Spleen (tissue), 11 donors: ENCODE results near the gene HAUS3. TPM values are rescaled to one million over a fixed set of nuclear protein-coding genes. Genes with fewer than 3 reads are reported as not detected.
A peak's percentile ranks its signal among the peaks of the same experiment; 100 is the strongest.

Source experiments
- DNase-seq: peaks from one replicate; pipeline ENCODE4 v3.0.0-alpha.2; 2020
- H3K27ac ChIP-seq, 8 donors: fragments of 200-600 bp; sonication (generic) in 7 of 8; 1 replicate in 4 of 8; 2 replicates in 4 of 8; pipeline versions ENCODE4 v1.5.0 to v1.8.0; 2016 to 2021; ENCODE audit warnings: inconsistent platforms in 4 of 8, mild to moderate bottlenecking in 4 of 8, moderate library complexity in 1 of 8
- H3K27me3 ChIP-seq, 7 donors: fragments of 200-600 bp; sonication (generic) in 6 of 7; replicated peaks in 1 of 7; 1 replicate in 4 of 7; 2 replicates in 3 of 7; pipeline versions ENCODE4 v1.5.0 to v1.8.0; 2016 to 2021; ENCODE audit warnings: inconsistent platforms in 3 of 7, mild to moderate bottlenecking in 1 of 7
- H3K36me3 ChIP-seq, 6 donors: fragments of 200-600 bp; sonication (generic) in 5 of 6; 1 replicate in 4 of 6; 2 replicates in 2 of 6; pipeline versions ENCODE4 v1.5.0 to v1.8.0; 2016 to 2021; ENCODE audit warnings: inconsistent platforms in 2 of 6
- H3K4me1 ChIP-seq, 6 donors: fragments of 200-600 bp; sonication (generic) in 5 of 6; 1 replicate in 3 of 6; 2 replicates in 3 of 6; pipeline versions ENCODE4 v1.5.0 to v1.8.0; 2016 to 2021; ENCODE audit warnings: inconsistent platforms in 3 of 6
- H3K4me3 ChIP-seq, 8 donors: fragments of 200-600 bp; sonication (generic) in 7 of 8; 1 replicate in 4 of 8; 2 replicates in 4 of 8; pipeline versions ENCODE4 v1.5.0 to v1.8.0; 2016 to 2021; ENCODE audit warnings: inconsistent platforms in 4 of 8, mild to moderate bottlenecking in 4 of 8, moderate library complexity in 2 of 8
- H3K9me3 ChIP-seq, 8 donors: fragments of 200-600 bp; sonication (generic) in 7 of 8; 1 replicate in 4 of 8; 2 replicates in 4 of 8; pipeline versions ENCODE4 v1.5.0 to v1.8.0; 2016 to 2021; ENCODE audit warnings: inconsistent platforms in 4 of 8
- POLR2A ChIP-seq, 3 donors: fragments of 450-650 bp; IDR thresholded peaks; one replicate each; pipeline ENCODE4 v1.5.1; 2017; ENCODE audit warnings: antibody characterized with exemption in 3 of 3, mild to moderate bottlenecking in 1 of 3
- POLR2AphosphoS5 ChIP-seq, 3 donors: sonication (generic); formaldehyde crosslinking; IDR thresholded peaks; one replicate each; pipeline ENCODE4 v1.5.1; 2017; ENCODE audit warnings: antibody characterized with exemption in 3 of 3
- WGBS, 5 donors: extraction: QIAGEN DNeasy Blood & Tissue Kit in 3 of 5; methylation state at CpG; one replicate each; pipeline versions ENCODE4 v1.1.5 to v1.1.7; 2013 to 2018; 5-methylcytosine and 5-hydroxymethylcytosine counted together
- intact Hi-C: fragments of 100-400 bp; cut with DNase I; formaldehyde crosslinking; loops from one replicate; pipeline ENCODE4 v1.15.0; 2023; ENCODE audit warnings: low total_unique reads
- polyA plus RNA-seq, 3 donors: library from polyadenylated mRNA; stranded (reverse); fragments of 200-250 nt; gene quantifications; one replicate each; pipeline ENCODE4 v1.2.1, GENCODE V29; 2013
- total RNA-seq, 7 donors: library from RNA; depleted of rRNA in 3 of 7; stranded (reverse); fragments of >200 nt in 3 of 7; fragmentation: NEBNext Ultra II Directional in 4 of 7; extraction: Animal tissue kit (Norgen Biotek cat#: 25700) in 4 of 7; gene quantifications; one replicate each; pipeline versions ENCODE4 v1.1.0 to v1.2.1, GENCODE V29; 2016 to 2021
- TF ChIP-seq, protein P1 (sequence below), 11 experiments: fragments of 200-600 bp in 7 of 11; fragments of 450-650 bp in 4 of 11; sonication (generic) in 4 of 11; IDR thresholded peaks in 8 of 11; conservative IDR thresholded peaks in 3 of 11; 1 replicate in 7 of 11; 2 replicates in 4 of 11; pipeline versions ENCODE4 v1.4.0 to v1.8.0; 2016 to 2021; ENCODE audit warnings: antibody characterized with exemption in 11 of 11, inconsistent platforms in 4 of 11, mild to moderate bottlenecking in 1 of 11
- donor health status: healthy with polysubstance abuse.
- donor health status: DM: no; HTN: no; CAD: no; lungs with moderate emphysema.
- donor health status: DM: no; HTN: no; CAD: no.
- donor health status: Bipolar disorder and iron deficiency.
- donor health status: healthy.
- donor health status: DM: no; HTN: no; CAD: no.
- donor health status: DM: yes; HTN: yes; CAD: no.

HAUS3 gene
- total and polyA plus RNA-seq, 10 donors = 10.3 to 22.4 (median 16.7) TPM

DNA sequence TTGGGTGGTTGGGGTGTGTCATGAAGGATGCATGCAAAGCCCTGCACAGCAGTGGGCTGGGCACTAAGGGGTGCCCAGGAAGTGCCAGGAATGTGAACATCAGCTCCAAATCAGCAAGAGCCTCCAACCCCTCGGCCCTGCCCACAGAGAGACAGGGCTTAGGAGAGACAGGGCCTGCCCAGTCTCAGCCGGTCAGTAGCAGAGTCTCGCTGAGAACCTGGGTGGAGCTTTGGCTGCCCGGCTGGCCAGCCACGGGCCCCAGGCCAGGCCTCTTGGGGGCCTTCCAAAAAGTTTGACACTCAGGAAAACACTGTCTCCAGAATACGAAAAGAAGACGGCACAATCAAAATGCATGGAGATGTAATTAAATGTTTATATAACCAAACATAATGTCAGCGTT, 24.3 kb upstream of the HAUS3 start:
- peaks cover 0 to 13% (median 0%) of the 10 kb centered on the region in 6 donors for H3K36me3 ChIP-seq
- TF ChIP-seq, protein P1, sequence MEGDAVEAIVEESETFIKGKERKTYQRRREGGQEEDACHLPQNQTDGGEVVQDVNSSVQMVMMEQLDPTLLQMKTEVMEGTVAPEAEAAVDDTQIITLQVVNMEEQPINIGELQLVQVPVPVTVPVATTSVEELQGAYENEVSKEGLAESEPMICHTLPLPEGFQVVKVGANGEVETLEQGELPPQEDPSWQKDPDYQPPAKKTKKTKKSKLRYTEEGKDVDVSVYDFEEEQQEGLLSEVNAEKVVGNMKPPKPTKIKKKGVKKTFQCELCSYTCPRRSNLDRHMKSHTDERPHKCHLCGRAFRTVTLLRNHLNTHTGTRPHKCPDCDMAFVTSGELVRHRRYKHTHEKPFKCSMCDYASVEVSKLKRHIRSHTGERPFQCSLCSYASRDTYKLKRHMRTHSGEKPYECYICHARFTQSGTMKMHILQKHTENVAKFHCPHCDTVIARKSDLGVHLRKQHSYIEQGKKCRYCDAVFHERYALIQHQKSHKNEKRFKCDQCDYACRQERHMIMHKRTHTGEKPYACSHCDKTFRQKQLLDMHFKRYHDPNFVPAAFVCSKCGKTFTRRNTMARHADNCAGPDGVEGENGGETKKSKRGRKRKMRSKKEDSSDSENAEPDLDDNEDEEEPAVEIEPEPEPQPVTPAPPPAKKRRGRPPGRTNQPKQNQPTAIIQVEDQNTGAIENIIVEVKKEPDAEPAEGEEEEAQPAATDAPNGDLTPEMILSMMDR (IDR thresholded peaks at IDR 0.05 in 8 of 11, conservative IDR thresholded peaks at IDR 0.05 in 3 of 11) = no peak
- TF ChIP-seq POLR2AphosphoS5 (IDR thresholded peaks at IDR 0.05) = no peak
- H3K9me3 ChIP-seq = no peaks in the 10 kb centered on the region
- H3K4me1 ChIP-seq = peaks cover 6 to 41% (median 24%) of the 10 kb centered on the region in 6 donors
- intact Hi-C loops = loop anchor here (10.0 kb wide), 1 partner anchor 149 kb away; the partner anchor contains the start of genes CFAP99 and ZFYVE28
- no peak for DNase-seq
- 60 to 89% (median 74%) methylated on average over 8 of the region's 8 CpGs for WGBS, 5 donors
- peak overlapping the region in 6 of 8 donors; percentile 15 to 51 (median 26) for H3K27ac ChIP-seq
- H3K27me3 ChIP-seq = no peaks in the 10 kb centered on the region
- no peak overlapping the region for H3K4me3 ChIP-seq

DNA sequence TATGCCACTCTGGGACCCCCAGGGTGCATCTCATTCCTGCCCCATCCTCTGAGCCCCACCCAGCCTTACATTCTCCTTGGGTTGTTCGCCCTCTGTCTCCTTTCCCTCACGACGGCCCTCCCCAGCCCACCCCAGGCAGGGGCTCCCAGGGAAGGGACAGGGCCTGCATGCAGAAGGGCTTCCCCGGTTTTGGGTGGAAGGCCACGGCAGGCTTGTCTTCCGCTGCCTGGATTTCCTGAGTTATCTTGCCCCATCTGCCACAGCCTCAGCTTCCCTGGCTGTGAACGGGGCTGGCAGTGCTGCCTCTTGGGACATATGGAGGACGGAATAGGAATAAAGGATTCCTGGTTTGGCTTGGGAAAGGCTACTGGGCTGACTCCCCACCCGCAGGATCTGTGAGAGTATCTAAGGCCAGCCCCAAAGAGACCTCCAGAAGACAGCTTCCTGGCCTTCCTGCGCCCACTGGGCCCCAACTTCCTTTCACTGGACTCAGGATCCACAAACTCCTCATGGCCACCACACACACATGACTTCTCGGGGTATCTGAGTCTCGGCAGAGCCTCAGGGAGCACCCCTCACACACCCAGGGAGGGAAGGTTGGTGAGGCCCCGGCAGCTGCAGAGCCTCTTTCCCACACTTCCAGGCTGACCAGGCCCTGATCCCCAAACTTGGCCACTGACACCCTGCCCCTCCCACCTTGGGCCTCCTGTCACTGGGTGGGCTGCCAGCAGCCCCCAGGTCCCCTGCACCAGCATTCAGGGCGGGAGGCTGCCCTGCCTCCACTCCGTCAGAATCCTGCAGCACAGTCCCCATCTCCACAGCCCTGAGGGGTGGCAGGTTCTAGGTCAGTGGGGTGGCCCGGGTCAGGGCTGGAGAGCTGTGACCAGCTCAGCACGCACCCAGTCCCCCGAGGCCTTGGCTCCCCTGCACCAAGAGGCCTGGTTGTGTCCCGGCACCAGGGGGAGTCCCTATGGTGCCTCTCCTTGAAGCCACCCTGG, 23.5 kb upstream of the HAUS3 start:
- H3K27me3 ChIP-seq = no peaks in the 10 kb centered on the region
- peaks cover 11 to 49% (median 31%) of the 10 kb centered on the region in 6 donors for H3K4me1 ChIP-seq
- peak; percentile 76 for DNase-seq
- H3K27ac ChIP-seq = peak overlapping the region in 6 of 8 donors; percentile 15 to 51 (median 26)
- intact Hi-C loops = loop anchor here (10.0 kb wide), 1 partner anchor 149 kb away; the partner anchor contains the start of genes CFAP99 and ZFYVE28
- WGBS, 5 donors = 79 to 88% (median 87%) methylated on average over 17 to 19 of the region's 19 CpGs
- no peak overlapping the region for H3K4me3 ChIP-seq
- H3K9me3 ChIP-seq = no peaks in the 10 kb centered on the region
- H3K36me3 ChIP-seq = peaks cover 0 to 5% (median 0%) of the 10 kb centered on the region in 6 donors
- TF ChIP-seq POLR2AphosphoS5 (IDR thresholded peaks at IDR 0.05) = no peak

DNA sequence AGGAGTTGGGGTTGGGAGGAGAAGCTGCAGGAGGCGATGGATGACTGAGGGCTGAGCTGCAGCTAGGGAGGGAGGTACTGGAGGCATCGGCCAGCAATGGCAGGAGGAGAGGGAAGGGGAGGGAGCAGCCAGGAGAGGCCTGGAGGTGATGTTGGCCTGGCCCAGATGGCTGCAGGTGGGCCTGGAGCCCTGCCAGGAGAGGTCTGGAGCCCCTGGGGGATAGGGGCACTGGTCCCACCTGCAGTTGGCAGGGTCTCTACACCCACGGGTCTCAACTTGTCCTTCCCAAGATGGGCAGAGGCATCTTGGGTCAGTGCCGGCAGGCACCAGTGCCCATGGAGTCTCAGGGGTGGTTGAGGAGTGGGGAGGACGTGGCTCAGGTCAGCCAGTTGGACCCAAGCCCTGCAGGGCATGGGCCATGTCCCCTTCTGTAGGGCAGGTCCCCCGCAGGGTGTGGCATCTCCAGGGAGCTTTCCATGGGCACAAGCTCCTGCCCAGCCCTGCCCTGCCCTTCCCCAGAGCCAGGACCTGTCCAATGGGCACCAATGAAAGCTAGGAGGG, 22.6 kb upstream of the HAUS3 start:
- TF ChIP-seq, protein P1 (IDR thresholded peaks at IDR 0.05 in 8 of 11, conservative IDR thresholded peaks at IDR 0.05 in 3 of 11) = no peak
- TF ChIP-seq POLR2AphosphoS5 (IDR thresholded peaks at IDR 0.05) (peak in 1 of 3 donors; percentile 11), POLR2A (IDR thresholded peaks at IDR 0.05) (no peak)
- Histone ChIP-seq H3K9me3 (no peaks in the 10 kb centered on the region), H3K27ac (peak overlapping the region in 1 of 8 donors; percentile 97), H3K4me3 (no peak overlapping the region), H3K4me1 (peaks cover 19 to 58% (median 39%) of the 10 kb centered on the region in 6 donors), H3K36me3 (peaks cover 0 to 8% (median 5%) of the 10 kb centered on the region in 6 donors), H3K27me3 (no peaks in the 10 kb centered on the region)
- no peak for DNase-seq
- whole genome bisulfite sequencing, 5 donors = 75 to 89% (median 83%) methylated on average over 4 to 6 of the region's 6 CpGs
- intact Hi-C loops = loop anchor here (10.0 kb wide), 1 partner anchor 150 kb away; the partner anchor contains the start of genes CFAP99 and ZFYVE28

DNA sequence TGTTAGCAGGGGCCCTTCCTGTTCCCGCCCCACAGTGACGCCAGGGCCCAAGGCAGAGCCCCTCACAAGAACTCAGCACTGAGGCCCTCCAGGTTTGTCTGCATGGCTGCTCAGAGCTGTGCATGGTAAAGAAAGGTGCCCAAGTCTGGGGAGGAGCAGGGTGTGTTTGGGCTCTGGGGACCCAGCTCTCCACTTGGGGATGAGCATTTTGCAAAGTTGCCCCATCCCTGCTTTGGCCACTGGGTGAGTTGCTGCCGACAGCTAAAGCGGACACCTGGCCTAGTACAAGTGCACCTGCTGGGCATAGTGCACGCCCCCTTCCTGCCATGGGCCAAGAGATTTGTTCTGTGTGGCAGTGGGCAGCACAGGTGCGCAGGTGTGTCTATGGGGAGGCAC, 22.0 kb upstream of the HAUS3 start:
- DNase-seq = peak; percentile 77

More for the DNA sequence above, 22.0 kb upstream of the HAUS3 start:
- TF ChIP-seq POLR2A (IDR thresholded peaks at IDR 0.05) (no peak), POLR2AphosphoS5 (IDR thresholded peaks at IDR 0.05) (no peak)
- TF ChIP-seq, protein P1 (IDR thresholded peaks at IDR 0.05 in 8 of 11, conservative IDR thresholded peaks at IDR 0.05 in 3 of 11) = no peak
- Histone ChIP-seq H3K4me1 (peaks cover 26 to 64% (median 46%) of the 10 kb centered on the region in 6 donors), H3K27ac (peak overlapping the region in 3 of 8 donors; percentile 97 to 99 (median 98)), H3K9me3 (no peaks in the 10 kb centered on the region), H3K4me3 (no peak overlapping the region), H3K36me3 (peaks cover 0 to 14% (median 6%) of the 10 kb centered on the region in 6 donors), H3K27me3 (no peaks in the 10 kb centered on the region)
- WGBS, 5 donors = 71 to 92% (median 82%) methylated on average over 4 to 6 of the region's 6 CpGs
- intact Hi-C loops = loop anchor here (10.0 kb wide), 1 partner anchor 151 kb away; the partner anchor contains the start of genes CFAP99 and ZFYVE28
